ENCODE data around the gene LAIR2. TPM values are rescaled to one million over a fixed set of nuclear protein-coding genes. Genes with fewer than 3 reads are reported as not detected.

Gene LAIR2
- total RNA-seq, 1 experiment from 2014 or later: not detected

DNA sequence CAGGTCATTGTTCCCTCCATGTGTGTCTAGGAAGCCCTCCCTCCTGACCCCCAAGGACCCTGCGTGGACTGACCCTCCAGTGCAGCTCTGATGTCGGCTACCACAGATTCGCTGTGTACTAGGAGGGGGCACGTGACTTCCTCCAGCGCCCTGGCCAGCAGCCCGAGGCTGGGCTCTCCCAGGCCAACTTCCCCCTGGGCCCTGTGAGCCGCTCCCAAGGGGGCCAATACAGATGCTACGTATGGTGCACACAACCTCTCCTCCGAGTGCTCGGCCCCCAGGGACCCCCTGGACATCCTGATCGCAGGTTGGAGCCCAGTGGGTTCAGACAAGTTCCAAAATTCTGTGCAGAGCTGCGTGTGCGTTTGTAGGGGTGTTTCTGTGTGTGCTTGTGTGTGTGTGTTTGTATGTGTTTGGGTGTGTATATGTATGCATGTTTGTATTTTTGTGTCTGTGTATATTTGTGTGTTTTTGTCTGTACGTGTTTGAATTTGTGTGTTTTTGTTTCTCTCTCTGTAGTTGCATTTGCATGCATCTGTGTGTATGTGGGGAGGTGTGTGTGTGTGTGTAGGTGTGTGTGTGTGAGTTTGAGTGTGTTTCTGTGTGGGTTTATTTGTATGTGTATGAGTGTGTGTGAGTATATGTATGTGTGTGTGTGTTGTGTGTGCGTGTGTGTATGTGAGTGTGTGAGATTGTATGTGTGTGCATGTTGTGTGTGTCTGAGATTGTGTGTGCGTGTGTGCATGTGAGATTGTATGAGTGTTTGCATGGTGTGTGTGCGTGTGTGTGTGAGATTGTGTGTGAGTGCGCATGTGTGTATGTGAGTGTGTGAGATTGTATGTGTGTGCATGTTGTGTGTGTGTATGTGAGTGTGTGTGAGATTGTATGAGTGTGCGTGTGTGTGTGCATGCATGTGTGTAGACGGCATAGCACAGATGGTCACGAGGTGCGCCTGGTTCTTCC lies 49.6 kb downstream of the LAIR2 start:
- DNase-seq (ENCODE audit: low read depth, low spot score): no peak
- in situ Hi-C loops (cut with HindIII; ENCODE audit: low pct_unique_long_range_greater_than_20kb, low sequenced_read_pairs): no loop called here

DNA sequence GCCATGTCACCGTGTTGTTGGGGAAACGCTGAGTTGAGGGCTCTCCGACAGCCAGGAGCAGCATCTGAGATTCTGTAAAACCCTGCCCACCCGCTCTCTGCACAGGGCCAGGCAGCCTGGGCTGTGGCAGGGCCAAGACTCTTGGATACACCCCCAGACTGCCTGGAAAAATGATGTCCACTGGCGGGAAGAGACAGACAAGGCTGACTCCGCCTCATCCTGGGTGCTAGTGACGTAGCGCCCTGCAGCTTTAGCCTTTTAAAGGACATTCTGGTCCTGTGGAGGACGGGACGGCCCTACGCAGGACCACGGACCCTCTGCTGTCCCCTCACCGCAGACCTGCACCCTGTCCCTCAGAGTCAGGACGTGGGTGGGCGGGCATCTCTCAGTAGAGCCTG lies 50.3 kb downstream of the LAIR2 start:
- in situ Hi-C loops (cut with HindIII; ENCODE audit: low pct_unique_long_range_greater_than_20kb, low sequenced_read_pairs): no loop called here
- no peak for DNase-seq (ENCODE audit: low read depth, low spot score)

DNA sequence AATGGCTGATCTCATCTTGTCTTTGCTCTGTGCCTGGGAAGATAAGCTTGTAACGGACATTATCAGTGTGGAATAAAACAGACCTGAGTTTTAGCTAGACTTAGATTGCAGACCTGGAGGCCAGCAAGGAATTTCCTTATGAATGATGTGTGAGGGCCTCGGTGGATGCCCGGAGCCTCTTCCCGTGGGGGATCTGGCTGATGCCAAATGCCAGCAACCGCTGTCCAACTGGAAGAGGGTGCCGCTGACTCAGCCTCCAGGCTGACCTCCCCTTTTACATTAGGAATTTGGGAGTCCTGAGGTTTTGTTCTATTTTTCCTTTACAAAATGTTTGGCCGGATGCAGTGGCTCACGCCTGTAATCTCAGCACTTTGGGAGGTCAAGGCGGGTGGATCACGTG lies 51.4 kb downstream of the LAIR2 start:
- in situ Hi-C loops (cut with HindIII; ENCODE audit: low pct_unique_long_range_greater_than_20kb, low sequenced_read_pairs): no loop called here
- DNase-seq (ENCODE audit: low read depth, low spot score): no peak

DNA sequence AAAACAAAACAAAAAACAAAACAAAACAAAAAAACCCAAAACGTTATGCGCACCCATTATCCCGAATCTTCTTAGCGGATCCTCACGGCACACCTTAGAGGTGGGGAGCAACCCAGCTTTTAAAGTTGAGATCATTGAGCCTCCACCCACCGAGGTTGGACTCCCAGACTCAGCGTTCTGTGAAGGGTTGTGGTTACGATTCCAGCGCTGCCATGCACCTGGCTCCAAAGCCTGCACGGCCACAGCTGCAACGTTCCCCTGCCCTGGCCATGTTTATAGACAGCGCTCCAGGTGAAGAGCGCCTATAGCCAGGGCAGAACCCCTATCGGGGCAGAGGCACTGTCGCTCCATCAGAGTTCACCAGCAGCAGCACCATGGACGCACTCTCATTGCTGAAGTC lies 52.3 kb downstream of the LAIR2 start:
- no peak for DNase-seq (ENCODE audit: low read depth, low spot score)
- in situ Hi-C loops (cut with HindIII; ENCODE audit: low pct_unique_long_range_greater_than_20kb, low sequenced_read_pairs): no loop called here

DNA sequence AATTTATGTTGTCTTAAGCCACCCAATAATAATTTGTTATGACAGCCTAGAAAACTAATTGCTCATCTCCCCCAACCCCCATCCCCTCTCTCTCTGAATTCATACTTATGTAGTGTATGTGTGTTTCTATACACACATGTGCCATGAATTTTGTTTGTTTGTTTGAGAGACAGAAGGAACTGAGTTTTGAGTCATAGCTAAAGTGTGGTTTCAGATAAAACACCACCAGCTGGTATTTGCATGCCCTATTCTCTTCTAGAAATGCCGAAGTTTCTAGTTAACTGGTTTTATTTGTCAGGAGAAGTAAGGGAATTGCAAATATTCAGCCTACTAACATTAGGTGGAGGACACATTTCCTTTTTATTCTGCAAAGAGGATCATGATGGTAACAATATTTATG lies 53.6 kb downstream of the LAIR2 start:
- in situ Hi-C loops (cut with HindIII; ENCODE audit: low pct_unique_long_range_greater_than_20kb, low sequenced_read_pairs): no loop called here

DNA sequence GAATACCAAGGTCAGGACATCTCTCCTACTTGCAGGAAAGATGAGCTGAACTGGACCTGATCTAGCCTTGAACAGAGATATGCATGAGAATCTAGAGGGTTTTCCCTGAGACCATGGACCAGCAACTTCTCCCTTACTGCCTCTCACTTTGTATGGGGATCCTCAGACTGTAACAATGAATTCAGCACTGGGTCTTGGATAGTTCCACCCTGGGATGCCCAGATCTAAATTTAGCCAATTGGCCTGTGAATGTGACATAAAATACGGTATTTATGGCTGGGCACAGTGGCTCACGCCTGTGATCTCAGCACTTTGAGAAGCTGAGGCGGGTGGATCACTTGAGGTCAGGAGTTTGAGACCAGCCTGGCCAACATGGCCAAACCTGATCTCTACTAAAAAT lies 55.7 kb downstream of the LAIR2 start:
- DNase-seq (ENCODE audit: low read depth, low spot score): no peak
- in situ Hi-C loops (cut with HindIII; ENCODE audit: low pct_unique_long_range_greater_than_20kb, low sequenced_read_pairs): no loop called here

More for the DNA sequence above, 53.6 kb downstream of the LAIR2 start:
- no peak for DNase-seq (ENCODE audit: low read depth, low spot score)

Small RNA genes lying within 50 kb of the gene (small RNA-seq; reads per million reads assigned to genes)
- 0 reads per million in 2 experiments for gene AC245036.2

Other genes with a start within 250 kb of the LAIR2 start
- gene LILRB5, start 245.6 kb upstream of the LAIR2 start, total RNA-seq (2014; rRNA removed; shearing (Covaris generic)): not detected in 2 replicates
- gene LILRB2, start 221.7 kb upstream of the LAIR2 start, total RNA-seq (2014; rRNA removed; shearing (Covaris generic)): not detected in 2 replicates
- gene LILRA5, start 189.7 kb upstream of the LAIR2 start, total RNA-seq (2014; rRNA removed; shearing (Covaris generic)): not detected in 2 replicates
- gene LILRA4, start 163.7 kb upstream of the LAIR2 start, total RNA-seq (2014; rRNA removed; shearing (Covaris generic)): not detected in 2 replicates
- not detected in 2 replicates for gene LAIR1, start 137.9 kb upstream of the LAIR2 start, total RNA-seq (2014; rRNA removed; shearing (Covaris generic))
- gene TTYH1, start 87.4 kb upstream of the LAIR2 start, total RNA-seq (2014; rRNA removed; shearing (Covaris generic)): 0.77 and 0.93 TPM in 2 replicates
- 7.8 and 8.5 TPM in 2 replicates for gene LENG8, start 53.6 kb upstream of the LAIR2 start, total RNA-seq (2014; rRNA removed; shearing (Covaris generic))
- 6.1 and 7.2 TPM in 2 replicates for gene LENG9, start 39.1 kb upstream of the LAIR2 start, total RNA-seq (2014; rRNA removed; shearing (Covaris generic))
- gene CDC42EP5, start 29.5 kb upstream of the LAIR2 start, total RNA-seq (2014; rRNA removed; shearing (Covaris generic)): 0.26 and 0.43 TPM in 2 replicates
- not detected in 2 replicates for gene LILRA2, start 71.0 kb downstream of the LAIR2 start, total RNA-seq (2014; rRNA removed; shearing (Covaris generic))
- gene LILRA1, start 90.8 kb downstream of the LAIR2 start, total RNA-seq (2014; rRNA removed; shearing (Covaris generic)): not detected in 2 replicates
- gene LILRB1, start 127.7 kb downstream of the LAIR2 start, total RNA-seq (2014; rRNA removed; shearing (Covaris generic)): not detected in 2 replicates
- not detected in 2 replicates for gene LILRB4, start 160.2 kb downstream of the LAIR2 start, total RNA-seq (2014; rRNA removed; shearing (Covaris generic))
- gene KIR3DL3, start 221.6 kb downstream of the LAIR2 start, total RNA-seq (2014; rRNA removed; shearing (Covaris generic)): not detected in 2 replicates
- not detected in 2 replicates for gene KIR2DL3, start 235.7 kb downstream of the LAIR2 start, total RNA-seq (2014; rRNA removed; shearing (Covaris generic))